HepG2 (cell line): ENCODE data around the gene GNG5.

Experiments
- ELF4 ChIP-seq: sonication (generic); formaldehyde crosslinking; IDR thresholded peaks from 2 replicates; pipeline ENCODE4 v1.5.0; 2020; ENCODE audit warnings: missing genetic modification reagents, mild to moderate bottlenecking, moderate library complexity, borderline replicate concordance
- MEIS2 ChIP-seq: sonication (generic); formaldehyde crosslinking; IDR thresholded peaks from 2 replicates; pipeline ENCODE4 v1.9.0; 2021; ENCODE audit warnings: mild to moderate bottlenecking, missing genetic modification reagents
- MTA3 ChIP-seq: sonication (generic); formaldehyde crosslinking; IDR thresholded peaks from 2 replicates; pipeline ENCODE4 v1.4.0; 2020; ENCODE audit warnings: missing genetic modification reagents
- MXD4 ChIP-seq: IDR thresholded peaks from 2 replicates; pipeline ENCODE4 v1.6.1; 2016; ENCODE audit warnings: mild to moderate bottlenecking, missing biosample characterization, missing genetic modification reagents
- NFE2L2 ChIP-seq: fragments of 150-350 bp; IDR thresholded peaks from 2 replicates; pipeline ENCODE4 v1.6.1; 2014; ENCODE audit warnings: low read length
- POLR2A ChIP-seq, 2 experiments: IDR thresholded peaks; 2 replicates each; pipeline ENCODE4 v1.6.1; 2011; ENCODE audit warnings: low read depth in 2 of 2, low read length in 2 of 2, mild to moderate bottlenecking in 1 of 2, moderate library complexity in 1 of 2; ENCODE audit not compliant: insufficient read depth in 1 of 2
- TAF1 ChIP-seq: sonication (generic); formaldehyde crosslinking; IDR thresholded peaks from 2 replicates; pipeline ENCODE4 v1.4.0; 2020; ENCODE audit warnings: missing genetic modification reagents
- TCF7L2 ChIP-seq: IDR thresholded peaks from 2 replicates; pipeline ENCODE4 v1.6.1; 2011; ENCODE audit warnings: mild to moderate bottlenecking, low read depth, low read length, moderate library complexity
- ZNF329 ChIP-seq: sonication (generic); formaldehyde crosslinking; IDR thresholded peaks from 2 replicates; pipeline ENCODE4 v1.9.0; 2021; ENCODE audit warnings: low read depth, mild to moderate bottlenecking, missing genetic modification reagents
- TF ChIP-seq, protein P1 (sequence below): sonication (generic); formaldehyde crosslinking; IDR thresholded peaks from 2 replicates; pipeline ENCODE4 v1.5.1; 2020; ENCODE audit warnings: mild to moderate bottlenecking, missing genetic modification reagents, moderate library complexity
- TF ChIP-seq, protein P2 (sequence below): sonication (generic); formaldehyde crosslinking; IDR thresholded peaks from 2 replicates; pipeline ENCODE4 v1.4.0; 2020; ENCODE audit warnings: missing genetic modification reagents
- TF ChIP-seq, protein P3 (sequence below): sonication (generic); formaldehyde crosslinking; IDR thresholded peaks from 2 replicates; pipeline ENCODE4 v1.5.0; 2020; ENCODE audit warnings: mild to moderate bottlenecking, missing genetic modification reagents, moderate library complexity
- TF ChIP-seq, protein P4 (sequence below): sonication (generic); formaldehyde crosslinking; IDR thresholded peaks from 2 replicates; pipeline ENCODE4 v1.8.1; 2022; ENCODE audit warnings: mild to moderate bottlenecking, missing genetic modification reagents
- TF ChIP-seq, protein P5 (sequence below): sonication (generic); formaldehyde crosslinking; IDR thresholded peaks from 2 replicates; pipeline ENCODE4 v1.4.0; 2020; ENCODE audit warnings: missing genetic modification reagents

DNA sequence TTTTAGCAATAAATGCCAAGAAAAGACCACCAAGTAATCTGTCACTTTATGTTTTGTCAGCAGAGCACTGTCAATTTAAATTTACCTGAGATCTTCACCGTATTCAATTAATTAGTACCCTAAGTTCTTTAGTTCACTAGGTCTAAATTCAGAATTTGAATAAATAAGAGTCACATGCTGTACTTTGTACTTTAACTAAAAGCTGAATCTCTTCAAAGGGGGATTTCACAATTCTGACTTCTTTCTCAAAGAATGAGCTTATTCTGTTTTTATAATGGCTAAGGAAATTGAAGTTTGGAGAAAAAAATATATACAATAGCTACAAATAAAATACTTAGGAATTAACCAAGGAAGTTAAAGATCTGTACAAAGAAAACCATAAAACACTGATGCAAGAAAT is 2.1 kb upstream of the GNG5 start:
- TF ChIP-seq, protein P1, sequence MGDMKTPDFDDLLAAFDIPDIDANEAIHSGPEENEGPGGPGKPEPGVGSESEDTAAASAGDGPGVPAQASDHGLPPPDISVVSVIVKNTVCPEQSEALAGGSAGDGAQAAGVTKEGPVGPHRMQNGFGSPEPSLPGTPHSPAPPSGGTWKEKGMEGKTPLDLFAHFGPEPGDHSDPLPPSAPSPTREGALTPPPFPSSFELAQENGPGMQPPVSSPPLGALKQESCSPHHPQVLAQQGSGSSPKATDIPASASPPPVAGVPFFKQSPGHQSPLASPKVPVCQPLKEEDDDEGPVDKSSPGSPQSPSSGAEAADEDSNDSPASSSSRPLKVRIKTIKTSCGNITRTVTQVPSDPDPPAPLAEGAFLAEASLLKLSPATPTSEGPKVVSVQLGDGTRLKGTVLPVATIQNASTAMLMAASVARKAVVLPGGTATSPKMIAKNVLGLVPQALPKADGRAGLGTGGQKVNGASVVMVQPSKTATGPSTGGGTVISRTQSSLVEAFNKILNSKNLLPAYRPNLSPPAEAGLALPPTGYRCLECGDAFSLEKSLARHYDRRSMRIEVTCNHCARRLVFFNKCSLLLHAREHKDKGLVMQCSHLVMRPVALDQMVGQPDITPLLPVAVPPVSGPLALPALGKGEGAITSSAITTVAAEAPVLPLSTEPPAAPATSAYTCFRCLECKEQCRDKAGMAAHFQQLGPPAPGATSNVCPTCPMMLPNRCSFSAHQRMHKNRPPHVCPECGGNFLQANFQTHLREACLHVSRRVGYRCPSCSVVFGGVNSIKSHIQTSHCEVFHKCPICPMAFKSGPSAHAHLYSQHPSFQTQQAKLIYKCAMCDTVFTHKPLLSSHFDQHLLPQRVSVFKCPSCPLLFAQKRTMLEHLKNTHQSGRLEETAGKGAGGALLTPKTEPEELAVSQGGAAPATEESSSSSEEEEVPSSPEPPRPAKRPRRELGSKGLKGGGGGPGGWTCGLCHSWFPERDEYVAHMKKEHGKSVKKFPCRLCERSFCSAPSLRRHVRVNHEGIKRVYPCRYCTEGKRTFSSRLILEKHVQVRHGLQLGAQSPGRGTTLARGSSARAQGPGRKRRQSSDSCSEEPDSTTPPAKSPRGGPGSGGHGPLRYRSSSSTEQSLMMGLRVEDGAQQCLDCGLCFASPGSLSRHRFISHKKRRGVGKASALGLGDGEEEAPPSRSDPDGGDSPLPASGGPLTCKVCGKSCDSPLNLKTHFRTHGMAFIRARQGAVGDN (CRISPR knock-in tag) = no peak
- TF ChIP-seq ZNF329 (CRISPR knock-in tag) (no peak), MTA3 (CRISPR knock-in tag) (no peak), POLR2A (IDR thresholded peaks at IDR 0.05; ENCODE audit: insufficient read depth in 1 of 2, low read depth in 2 of 2, low read length in 2 of 2) (no peak), MXD4 (no peak), TAF1 (no peak), MEIS2 (CRISPR knock-in tag) (no peak), NFE2L2 (no peak), ELF4 (CRISPR knock-in tag) (no peak), TCF7L2 (no peak)
- TF ChIP-seq, protein P2, sequence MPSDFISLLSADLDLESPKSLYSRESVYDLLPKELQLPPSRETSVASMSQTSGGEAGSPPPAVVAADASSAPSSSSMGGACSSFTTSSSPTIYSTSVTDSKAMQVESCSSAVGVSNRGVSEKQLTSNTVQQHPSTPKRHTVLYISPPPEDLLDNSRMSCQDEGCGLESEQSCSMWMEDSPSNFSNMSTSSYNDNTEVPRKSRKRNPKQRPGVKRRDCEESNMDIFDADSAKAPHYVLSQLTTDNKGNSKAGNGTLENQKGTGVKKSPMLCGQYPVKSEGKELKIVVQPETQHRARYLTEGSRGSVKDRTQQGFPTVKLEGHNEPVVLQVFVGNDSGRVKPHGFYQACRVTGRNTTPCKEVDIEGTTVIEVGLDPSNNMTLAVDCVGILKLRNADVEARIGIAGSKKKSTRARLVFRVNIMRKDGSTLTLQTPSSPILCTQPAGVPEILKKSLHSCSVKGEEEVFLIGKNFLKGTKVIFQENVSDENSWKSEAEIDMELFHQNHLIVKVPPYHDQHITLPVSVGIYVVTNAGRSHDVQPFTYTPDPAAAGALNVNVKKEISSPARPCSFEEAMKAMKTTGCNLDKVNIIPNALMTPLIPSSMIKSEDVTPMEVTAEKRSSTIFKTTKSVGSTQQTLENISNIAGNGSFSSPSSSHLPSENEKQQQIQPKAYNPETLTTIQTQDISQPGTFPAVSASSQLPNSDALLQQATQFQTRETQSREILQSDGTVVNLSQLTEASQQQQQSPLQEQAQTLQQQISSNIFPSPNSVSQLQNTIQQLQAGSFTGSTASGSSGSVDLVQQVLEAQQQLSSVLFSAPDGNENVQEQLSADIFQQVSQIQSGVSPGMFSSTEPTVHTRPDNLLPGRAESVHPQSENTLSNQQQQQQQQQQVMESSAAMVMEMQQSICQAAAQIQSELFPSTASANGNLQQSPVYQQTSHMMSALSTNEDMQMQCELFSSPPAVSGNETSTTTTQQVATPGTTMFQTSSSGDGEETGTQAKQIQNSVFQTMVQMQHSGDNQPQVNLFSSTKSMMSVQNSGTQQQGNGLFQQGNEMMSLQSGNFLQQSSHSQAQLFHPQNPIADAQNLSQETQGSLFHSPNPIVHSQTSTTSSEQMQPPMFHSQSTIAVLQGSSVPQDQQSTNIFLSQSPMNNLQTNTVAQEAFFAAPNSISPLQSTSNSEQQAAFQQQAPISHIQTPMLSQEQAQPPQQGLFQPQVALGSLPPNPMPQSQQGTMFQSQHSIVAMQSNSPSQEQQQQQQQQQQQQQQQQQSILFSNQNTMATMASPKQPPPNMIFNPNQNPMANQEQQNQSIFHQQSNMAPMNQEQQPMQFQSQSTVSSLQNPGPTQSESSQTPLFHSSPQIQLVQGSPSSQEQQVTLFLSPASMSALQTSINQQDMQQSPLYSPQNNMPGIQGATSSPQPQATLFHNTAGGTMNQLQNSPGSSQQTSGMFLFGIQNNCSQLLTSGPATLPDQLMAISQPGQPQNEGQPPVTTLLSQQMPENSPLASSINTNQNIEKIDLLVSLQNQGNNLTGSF (CRISPR knock-in tag) = no peak
- TF ChIP-seq, protein P3, sequence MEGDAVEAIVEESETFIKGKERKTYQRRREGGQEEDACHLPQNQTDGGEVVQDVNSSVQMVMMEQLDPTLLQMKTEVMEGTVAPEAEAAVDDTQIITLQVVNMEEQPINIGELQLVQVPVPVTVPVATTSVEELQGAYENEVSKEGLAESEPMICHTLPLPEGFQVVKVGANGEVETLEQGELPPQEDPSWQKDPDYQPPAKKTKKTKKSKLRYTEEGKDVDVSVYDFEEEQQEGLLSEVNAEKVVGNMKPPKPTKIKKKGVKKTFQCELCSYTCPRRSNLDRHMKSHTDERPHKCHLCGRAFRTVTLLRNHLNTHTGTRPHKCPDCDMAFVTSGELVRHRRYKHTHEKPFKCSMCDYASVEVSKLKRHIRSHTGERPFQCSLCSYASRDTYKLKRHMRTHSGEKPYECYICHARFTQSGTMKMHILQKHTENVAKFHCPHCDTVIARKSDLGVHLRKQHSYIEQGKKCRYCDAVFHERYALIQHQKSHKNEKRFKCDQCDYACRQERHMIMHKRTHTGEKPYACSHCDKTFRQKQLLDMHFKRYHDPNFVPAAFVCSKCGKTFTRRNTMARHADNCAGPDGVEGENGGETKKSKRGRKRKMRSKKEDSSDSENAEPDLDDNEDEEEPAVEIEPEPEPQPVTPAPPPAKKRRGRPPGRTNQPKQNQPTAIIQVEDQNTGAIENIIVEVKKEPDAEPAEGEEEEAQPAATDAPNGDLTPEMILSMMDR = no peak
- TF ChIP-seq, protein P4, sequence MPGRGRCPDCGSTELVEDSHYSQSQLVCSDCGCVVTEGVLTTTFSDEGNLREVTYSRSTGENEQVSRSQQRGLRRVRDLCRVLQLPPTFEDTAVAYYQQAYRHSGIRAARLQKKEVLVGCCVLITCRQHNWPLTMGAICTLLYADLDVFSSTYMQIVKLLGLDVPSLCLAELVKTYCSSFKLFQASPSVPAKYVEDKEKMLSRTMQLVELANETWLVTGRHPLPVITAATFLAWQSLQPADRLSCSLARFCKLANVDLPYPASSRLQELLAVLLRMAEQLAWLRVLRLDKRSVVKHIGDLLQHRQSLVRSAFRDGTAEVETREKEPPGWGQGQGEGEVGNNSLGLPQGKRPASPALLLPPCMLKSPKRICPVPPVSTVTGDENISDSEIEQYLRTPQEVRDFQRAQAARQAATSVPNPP (CRISPR knock-in tag) = no peak
- TF ChIP-seq, protein P5, sequence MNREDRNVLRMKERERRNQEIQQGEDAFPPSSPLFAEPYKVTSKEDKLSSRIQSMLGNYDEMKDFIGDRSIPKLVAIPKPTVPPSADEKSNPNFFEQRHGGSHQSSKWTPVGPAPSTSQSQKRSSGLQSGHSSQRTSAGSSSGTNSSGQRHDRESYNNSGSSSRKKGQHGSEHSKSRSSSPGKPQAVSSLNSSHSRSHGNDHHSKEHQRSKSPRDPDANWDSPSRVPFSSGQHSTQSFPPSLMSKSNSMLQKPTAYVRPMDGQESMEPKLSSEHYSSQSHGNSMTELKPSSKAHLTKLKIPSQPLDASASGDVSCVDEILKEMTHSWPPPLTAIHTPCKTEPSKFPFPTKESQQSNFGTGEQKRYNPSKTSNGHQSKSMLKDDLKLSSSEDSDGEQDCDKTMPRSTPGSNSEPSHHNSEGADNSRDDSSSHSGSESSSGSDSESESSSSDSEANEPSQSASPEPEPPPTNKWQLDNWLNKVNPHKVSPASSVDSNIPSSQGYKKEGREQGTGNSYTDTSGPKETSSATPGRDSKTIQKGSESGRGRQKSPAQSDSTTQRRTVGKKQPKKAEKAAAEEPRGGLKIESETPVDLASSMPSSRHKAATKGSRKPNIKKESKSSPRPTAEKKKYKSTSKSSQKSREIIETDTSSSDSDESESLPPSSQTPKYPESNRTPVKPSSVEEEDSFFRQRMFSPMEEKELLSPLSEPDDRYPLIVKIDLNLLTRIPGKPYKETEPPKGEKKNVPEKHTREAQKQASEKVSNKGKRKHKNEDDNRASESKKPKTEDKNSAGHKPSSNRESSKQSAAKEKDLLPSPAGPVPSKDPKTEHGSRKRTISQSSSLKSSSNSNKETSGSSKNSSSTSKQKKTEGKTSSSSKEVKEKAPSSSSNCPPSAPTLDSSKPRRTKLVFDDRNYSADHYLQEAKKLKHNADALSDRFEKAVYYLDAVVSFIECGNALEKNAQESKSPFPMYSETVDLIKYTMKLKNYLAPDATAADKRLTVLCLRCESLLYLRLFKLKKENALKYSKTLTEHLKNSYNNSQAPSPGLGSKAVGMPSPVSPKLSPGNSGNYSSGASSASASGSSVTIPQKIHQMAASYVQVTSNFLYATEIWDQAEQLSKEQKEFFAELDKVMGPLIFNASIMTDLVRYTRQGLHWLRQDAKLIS = no peak
